ENCODE data around the gene IGFBPL1. TPM values are rescaled to one million over a fixed set of nuclear protein-coding genes. Genes with fewer than 3 reads are reported as not detected.

The IGFBPL1 gene
- total and polyA plus RNA-seq, 2 of the 8 experiments (the other 6 are each of a cell fraction or from before 2014, with no cell fraction given): 31.3 to 33.8 TPM

DNA sequence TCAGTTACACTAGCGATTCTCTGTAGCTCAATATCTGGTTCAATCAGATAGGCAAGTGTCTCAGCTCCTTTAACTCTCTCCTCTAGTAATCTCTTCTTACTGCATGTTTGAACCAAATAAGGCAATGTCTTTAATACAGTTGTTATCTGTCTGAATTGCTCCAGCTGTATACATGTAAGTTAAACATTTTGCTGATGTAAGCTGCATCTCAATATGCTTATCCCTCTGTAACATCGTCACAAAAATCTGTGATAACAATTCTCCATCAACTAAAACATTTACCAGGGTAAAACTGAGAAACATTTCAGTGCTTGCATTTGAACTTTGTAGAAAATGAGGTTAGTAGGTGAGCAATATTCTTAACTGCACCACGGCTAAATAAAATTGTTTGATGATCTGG, 29.6 kb upstream of the IGFBPL1 start:
- DNase-seq (ENCODE audit: low read depth in 1 of 2, low spot score in 2 of 2) (no peak), FAIRE-seq (no peak)
- H4K8ac ChIP-seq (ENCODE audit: extremely low read depth, insufficient read depth, low read length): no peak overlapping the region
- no peaks in the 10 kb centered on the region; the same call in 1 of the 2 replicates for H3K23me2 ChIP-seq (ENCODE audit: low read depth, low read length)
- H4K91ac ChIP-seq (replicated peaks; ENCODE audit: insufficient read length, low read length): no peak overlapping the region
- no peak overlapping the region for H3K18ac ChIP-seq (ENCODE audit: extremely low read depth, low read length)
- H2BK12ac ChIP-seq (ENCODE audit: low read depth, low read length): no peak overlapping the region
- POLR2A ChIA-PET (ENCODE audit: partially characterized antibody): interaction anchor here (1.1 kb wide), 1 partner anchor 16 kb away, joined by 3 read pairs; no protein-coding TSS in a partner anchor
- no peak overlapping the region for H3K4me2 ChIP-seq (ENCODE audit: insufficient read depth in 1 of 2, low read depth in 2 of 2, low read length in 2 of 2)
- H3K9ac ChIP-seq (replicated peaks in 1 of 4; ENCODE audit: extremely low read depth in 1 of 4, low read depth in 3 of 4, low read length in 3 of 4): no peak overlapping the region
- H2BK120ac ChIP-seq (replicated peaks; ENCODE audit: low read depth, low read length): no peak overlapping the region
- H3K4me1 ChIP-seq (replicated peaks in 1 of 4; ENCODE audit: control insufficient read depth in 3 of 4, insufficient read depth in 4 of 4, low read length in 3 of 4): no peaks in the 10 kb centered on the region
- no peak overlapping the region for H2BK20ac ChIP-seq (ENCODE audit: low read length)
- no peak overlapping the region for H3K23ac ChIP-seq (ENCODE audit: insufficient read length)
- no peaks in the 10 kb centered on the region for H3K36me3 ChIP-seq (ENCODE audit: control insufficient read depth in 2 of 4, insufficient read depth in 4 of 4, low read length in 3 of 4)
- H3K14ac ChIP-seq (ENCODE audit: insufficient read length): no peak overlapping the region
- no peaks in the 10 kb centered on the region for H4K20me1 ChIP-seq (replicated peaks in 1 of 2; ENCODE audit: control insufficient read depth in 1 of 2, insufficient read depth in 2 of 2, low read length in 2 of 2)
- 82% methylated on average over 3 of the region's 3 CpGs; no CpG with 5 or more reads in 1 of the 2 experiments for WGBS, 2 experiments (ENCODE audit: extremely low coverage in 1 of 2, insufficient coverage in 1 of 2, insufficient read length in 1 of 2, insufficient replicate concordance in 2 of 2, low coverage in 1 of 2, low lambda C conversion rate in 2 of 2, missing lambda C conversion rate in 1 of 2)
- H3K27me3 ChIP-seq (replicated peaks in 1 of 4; ENCODE audit: control insufficient read depth in 3 of 4, extremely low read depth in 1 of 4, insufficient read depth in 3 of 4, low read length in 3 of 4): no peaks in the 10 kb centered on the region
- no peaks in the 10 kb centered on the region for H3K79me2 ChIP-seq (ENCODE audit: control insufficient read depth in 1 of 2, insufficient read depth in 2 of 2, low read length in 2 of 2)
- H3K56ac ChIP-seq (replicated peaks; ENCODE audit: insufficient read length, low read depth, low read length): no peak overlapping the region
- no peak overlapping the region for H3K4ac ChIP-seq (replicated peaks; ENCODE audit: insufficient read length, low read depth, low read length)
- no peak overlapping the region for H3K27ac ChIP-seq (ENCODE audit: low read depth, low read length)
- H3K9me3 ChIP-seq (ENCODE audit: insufficient read depth in 2 of 2, low read depth in 1 of 2, low read length in 1 of 2): no peaks in the 10 kb centered on the region
- H4K5ac ChIP-seq (ENCODE audit: insufficient read length, low read depth, low read length): no peak overlapping the region
- no peaks in the 10 kb centered on the region for H3K79me1 ChIP-seq (ENCODE audit: low read depth, low read length)
- H2BK5ac ChIP-seq (ENCODE audit: low read depth, low read length): no peak overlapping the region
- H2AFZ ChIP-seq (ENCODE audit: low read length): no peak overlapping the region
- no peak overlapping the region for H2AK5ac ChIP-seq (ENCODE audit: low read depth, low read length)
- H3K4me3 ChIP-seq (ENCODE audit: extremely low read depth in 1 of 4, insufficient read depth in 2 of 4, low read depth in 3 of 4, low read length in 4 of 4): no peak overlapping the region
- CTCF ChIA-PET (ENCODE audit: partially characterized antibody): interaction anchor here (0.5 to 1.5 kb wide), 4 partner anchors 14 to 37 kb away, joined by 3 to 5 read pairs (median 4); no protein-coding TSS in a partner anchor
- TF ChIP-seq BACH1 (IDR thresholded peaks at IDR 0.05; ENCODE audit: low read length) (no peak), SP2 (IDR thresholded peaks at IDR 0.05; ENCODE audit: low read length) (no peak), YY1 (IDR thresholded peaks at IDR 0.05; ENCODE audit: low read depth, low read length) (no peak), RFX5 (IDR thresholded peaks at IDR 0.05; ENCODE audit: borderline replicate concordance, low read depth, low read length) (no peak), NRF1 (IDR thresholded peaks at IDR 0.05; ENCODE audit: low read depth, low read length) (no peak), JUND (IDR thresholded peaks at IDR 0.05; ENCODE audit: low read length) (no peak), SRF (IDR thresholded peaks at IDR 0.05; ENCODE audit: low read depth, low read length) (no peak), KDM1A (IDR thresholded peaks at IDR 0.05; ENCODE audit: borderline replicate concordance, low read length) (no peak), SIN3A (conservative IDR thresholded peaks at IDR 0.05 in 1 of 2, IDR thresholded peaks at IDR 0.05 in 1 of 2; ENCODE audit: low read depth in 1 of 2, low read length in 2 of 2) (no peak), HDAC2 (IDR thresholded peaks at IDR 0.05; ENCODE audit: borderline replicate concordance in 1 of 2, low read depth in 2 of 2, low read length in 2 of 2) (no peak), ZNF274 (IDR thresholded peaks at IDR 0.05; ENCODE audit: borderline replicate concordance, extremely low read depth, low read length) (no peak)
- TF ChIP-seq, protein P1, sequence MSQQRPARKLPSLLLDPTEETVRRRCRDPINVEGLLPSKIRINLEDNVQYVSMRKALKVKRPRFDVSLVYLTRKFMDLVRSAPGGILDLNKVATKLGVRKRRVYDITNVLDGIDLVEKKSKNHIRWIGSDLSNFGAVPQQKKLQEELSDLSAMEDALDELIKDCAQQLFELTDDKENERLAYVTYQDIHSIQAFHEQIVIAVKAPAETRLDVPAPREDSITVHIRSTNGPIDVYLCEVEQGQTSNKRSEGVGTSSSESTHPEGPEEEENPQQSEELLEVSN (IDR thresholded peaks at IDR 0.05): no peak
- H2BK15ac ChIP-seq (ENCODE audit: low read length): no peak overlapping the region

Data from H1 (cell line).